CD4-positive, alpha-beta T cell treated with Interleukin-17A for 1 hour (primary cell): ENCODE results near the gene DCHS2.

ENCODE experiments used
- DNase-seq: peaks from one replicate; pipeline ENCODE4 v3.0.0-alpha.2; 2020

DCHS2 gene

GRCh38 chr4:154444958-154445357 is 46.6 kb downstream of the DCHS2 start:
- DNase-seq = no peak

DNA sequence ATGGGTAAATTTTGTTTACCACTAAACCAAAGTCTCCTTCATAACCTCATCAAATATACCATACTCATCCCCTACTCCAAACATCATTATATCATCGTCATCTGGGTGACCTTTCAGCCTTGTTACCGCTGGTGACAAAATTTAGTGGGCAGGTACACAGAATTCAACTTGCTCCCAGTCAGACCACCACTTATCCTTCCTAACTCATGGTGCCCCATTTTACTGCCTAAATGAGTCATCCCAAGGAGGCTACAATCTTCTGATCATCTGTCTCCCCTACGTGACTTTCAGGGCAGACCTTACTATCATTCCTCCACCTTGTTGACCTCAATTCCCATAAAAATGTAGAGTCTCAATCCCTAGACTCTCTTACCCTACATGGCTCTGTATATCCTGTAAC is 49.6 kb downstream of the DCHS2 start:
- no peak for DNase-seq

GRCh38 chr4:154441124-154441523 is 50.5 kb downstream of the DCHS2 start:
- DNase-seq = no peak

DNA sequence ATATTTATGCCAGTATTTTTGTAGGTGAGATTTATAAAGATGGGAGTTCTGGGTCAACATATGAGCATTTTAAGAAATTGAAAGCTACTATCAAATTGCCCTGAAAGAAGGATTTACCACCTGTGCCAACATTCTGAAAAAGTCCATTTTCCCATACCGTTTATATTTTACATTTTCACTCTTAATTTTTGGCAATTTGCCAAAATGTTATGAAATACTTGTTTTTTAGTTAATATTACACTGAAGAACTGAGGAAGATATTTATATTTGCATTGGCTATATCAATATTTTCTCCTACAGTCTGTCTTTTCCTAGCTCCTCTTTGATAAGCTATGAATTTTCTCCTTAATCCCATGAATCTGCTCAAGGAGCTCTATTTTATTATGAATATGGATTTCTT is 52.4 kb downstream of the DCHS2 start:
- no peak for DNase-seq

- no peak for DNase-seq
Observed at GRCh38 chr4:154435895-154436294, 55.7 kb downstream of the DCHS2 start.

GRCh38 chr4:154433543-154433942 is 58.1 kb downstream of the DCHS2 start:
- no peak for DNase-seq

GRCh38 chr4:154429176-154429575 is 62.4 kb downstream of the DCHS2 start:
- no peak for DNase-seq

- no peak for DNase-seq
Observed at GRCh38 chr4:154427149-154427548, 64.5 kb downstream of the DCHS2 start.

DNA sequence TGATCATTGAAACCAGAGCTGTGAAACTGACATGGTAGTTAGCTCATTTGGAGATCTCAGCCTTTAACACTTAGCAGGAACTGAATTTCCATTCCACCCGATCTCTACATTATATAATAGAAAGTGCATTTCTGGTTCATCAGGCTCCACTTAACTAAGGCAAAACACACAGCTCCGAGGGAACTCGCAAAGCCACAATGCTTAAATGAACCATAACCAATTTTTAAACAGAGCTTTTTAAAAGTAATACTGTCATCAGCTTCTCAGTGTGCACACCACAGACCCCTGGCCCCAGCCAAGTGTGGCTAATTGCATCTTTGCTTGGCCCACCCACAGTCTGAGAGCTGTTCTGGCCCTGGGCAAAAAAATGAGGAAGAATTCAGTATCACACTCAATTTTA is 66.1 kb downstream of the DCHS2 start:
- no peak for DNase-seq

DNA sequence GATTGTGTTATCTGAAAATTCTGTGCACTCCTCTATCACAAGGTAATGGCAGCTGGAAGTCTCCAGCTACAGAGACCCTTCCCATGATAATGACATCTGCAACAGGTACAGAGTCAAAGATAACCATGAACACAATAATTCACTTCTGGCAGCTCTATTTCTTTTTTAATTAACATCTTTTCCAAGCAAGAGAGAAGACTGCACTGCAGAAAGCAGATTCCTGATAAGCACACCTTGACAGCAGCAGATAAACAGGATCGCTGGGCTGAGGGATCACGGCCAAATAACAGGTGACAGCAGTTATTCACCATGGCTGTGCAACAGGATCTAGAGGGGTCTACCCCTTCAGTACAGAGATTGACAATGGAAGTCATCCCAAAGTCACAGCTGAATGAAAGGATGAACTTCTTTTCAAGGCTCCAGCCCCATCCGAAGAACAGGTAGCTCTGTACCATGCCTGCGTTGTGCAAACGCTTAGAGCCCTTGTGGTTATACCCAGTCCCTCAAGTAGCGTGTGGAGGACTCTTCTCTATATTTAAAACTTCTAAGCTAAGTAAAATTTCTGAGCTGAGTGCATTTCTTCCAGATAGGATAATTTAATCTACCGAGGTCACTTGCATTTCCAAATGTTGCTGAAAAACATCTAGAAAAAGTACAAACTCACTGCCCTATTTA is 66.7 kb downstream of the DCHS2 start:
- no peak for DNase-seq

- DNase-seq = no peak
Observed at GRCh38 chr4:154422152-154422551, 69.4 kb downstream of the DCHS2 start.

- DNase-seq = no peak
Observed at GRCh38 chr4:154421618-154422017, 70.0 kb downstream of the DCHS2 start.

- no peak for DNase-seq
Observed at GRCh38 chr4:154417373-154417673, 74.3 kb downstream of the DCHS2 start.

DNA sequence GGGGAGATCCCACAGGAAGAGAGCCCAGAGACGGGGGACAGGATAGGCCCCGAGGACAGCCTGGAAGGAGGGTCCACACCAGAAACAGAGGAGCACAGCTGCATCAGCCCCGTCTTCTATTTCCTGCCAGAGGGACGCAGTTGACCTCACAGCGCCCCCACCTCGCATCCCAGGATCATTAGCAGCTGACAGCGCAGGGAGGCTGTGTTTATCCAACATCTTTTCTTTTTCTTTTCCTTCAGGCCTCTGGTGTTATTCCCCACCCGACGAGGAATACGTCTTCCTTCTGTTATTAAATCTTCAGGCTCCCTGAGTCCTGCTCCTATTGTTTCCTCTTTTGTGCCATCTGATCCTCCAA is 75.4 kb downstream of the DCHS2 start:
- no peak for DNase-seq

DNA sequence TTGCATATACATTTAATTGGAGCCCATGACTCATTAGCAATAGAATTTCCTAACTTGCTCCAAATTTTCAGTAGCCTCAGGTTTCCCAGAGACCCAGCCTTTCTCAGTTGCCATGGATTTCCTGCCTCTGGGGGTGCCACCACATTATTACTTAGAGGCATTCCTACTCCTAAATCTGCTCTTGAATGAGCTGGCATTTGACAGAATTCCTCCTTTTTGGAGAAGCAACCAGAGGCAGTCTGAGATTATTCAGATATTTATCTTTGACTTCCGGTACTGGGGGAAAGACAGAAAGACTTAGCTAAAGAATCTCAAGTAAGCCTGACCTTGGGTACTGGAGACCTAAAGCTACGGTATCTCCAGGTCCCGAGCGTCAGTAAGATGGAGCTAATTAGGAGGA is 76.3 kb downstream of the DCHS2 start:
- no peak for DNase-seq

DNA sequence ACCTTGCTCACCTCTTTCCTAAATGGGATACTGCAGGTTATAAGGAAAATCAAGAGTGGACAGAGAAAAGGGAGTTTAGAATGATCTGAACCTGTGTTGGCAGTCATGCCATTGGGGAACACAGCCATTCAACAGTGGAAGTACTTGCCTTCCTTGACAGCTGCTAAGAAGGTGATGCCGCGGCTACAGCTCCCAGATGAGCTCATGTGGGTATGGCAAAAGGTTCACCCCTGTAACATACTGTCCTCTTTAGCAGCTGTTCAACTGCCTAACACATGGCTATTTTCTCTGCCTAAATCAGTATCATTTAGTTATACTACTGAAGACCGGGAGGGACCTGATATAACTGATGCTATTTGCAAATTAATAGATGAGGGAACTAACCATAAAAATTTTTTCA is 76.8 kb downstream of the DCHS2 start:
- no peak for DNase-seq

DNA sequence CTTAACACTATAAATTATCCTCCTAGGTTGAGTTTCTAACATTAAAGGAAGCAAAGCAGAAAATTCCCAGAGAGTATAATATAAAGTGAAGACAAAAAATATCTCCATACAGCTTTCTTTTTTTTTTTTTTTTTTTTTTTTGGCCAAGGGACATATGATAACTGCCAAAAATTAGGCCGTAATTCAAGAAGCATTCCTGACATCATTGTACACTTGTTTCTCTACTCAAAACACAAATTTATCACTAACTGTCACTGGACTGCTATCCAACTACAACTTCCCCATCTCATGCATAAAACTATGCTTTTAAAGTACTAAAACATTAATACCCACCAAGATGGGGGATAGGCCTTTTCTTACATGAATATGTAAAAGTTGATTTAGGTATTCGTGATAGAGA is 77.2 kb downstream of the DCHS2 start:
- DNase-seq = no peak

DNA sequence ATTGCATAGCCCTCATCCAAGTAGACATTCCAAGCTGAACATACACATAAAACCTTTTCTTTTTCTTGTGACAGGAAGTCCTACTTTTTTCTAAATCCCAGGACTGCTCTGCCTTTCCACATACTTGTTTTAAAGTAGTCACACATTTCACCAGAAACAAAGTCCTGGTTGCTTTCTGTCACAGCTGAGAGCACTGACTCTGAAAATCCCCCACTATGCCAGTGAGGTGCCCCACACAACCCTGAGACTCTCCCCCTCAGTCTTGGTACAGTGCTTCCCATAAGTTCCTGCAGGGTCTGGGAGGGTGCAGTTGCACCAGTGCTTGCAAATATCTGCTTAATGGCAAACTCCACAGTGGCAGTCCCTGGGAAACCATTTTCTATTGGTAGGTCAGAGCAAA is 84.2 kb downstream of the DCHS2 start:
- no peak for DNase-seq

DNA sequence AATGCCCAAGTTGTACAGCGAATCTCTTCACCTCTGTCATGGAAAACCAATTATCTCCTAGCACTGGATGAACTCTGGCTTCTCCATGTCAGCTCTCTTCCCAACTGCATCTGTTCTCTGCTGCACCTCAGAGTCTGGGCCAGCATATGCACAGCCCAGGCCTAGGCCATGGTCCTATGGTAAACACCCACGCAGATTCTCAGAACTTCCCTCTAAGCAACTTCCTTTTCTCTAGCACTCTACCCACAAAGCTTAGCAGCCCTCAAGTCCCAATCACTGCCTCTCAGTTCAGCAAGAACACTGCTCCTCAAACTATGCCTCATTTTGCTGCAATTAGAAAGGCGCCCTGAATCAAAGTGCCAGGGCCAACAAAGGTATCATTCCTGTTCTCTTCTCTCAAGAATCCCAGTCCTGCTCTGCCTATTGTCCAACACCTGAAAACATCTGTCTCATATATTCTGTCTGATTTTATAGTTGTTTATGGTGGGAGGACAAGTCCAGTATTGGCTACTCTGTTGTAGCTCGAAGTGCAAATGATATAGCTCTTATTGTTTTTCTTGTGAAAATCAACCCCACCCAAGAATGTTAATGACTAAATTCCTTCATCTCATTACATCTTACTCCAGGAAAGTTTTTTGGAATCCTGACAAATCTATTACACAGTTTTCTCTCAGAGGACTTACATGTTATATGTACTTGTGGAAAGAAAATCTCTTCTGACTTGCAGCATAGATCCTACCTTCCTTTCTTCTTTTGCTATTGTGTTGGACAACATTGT is 85.4 kb downstream of the DCHS2 start:
- no peak for DNase-seq

DNA sequence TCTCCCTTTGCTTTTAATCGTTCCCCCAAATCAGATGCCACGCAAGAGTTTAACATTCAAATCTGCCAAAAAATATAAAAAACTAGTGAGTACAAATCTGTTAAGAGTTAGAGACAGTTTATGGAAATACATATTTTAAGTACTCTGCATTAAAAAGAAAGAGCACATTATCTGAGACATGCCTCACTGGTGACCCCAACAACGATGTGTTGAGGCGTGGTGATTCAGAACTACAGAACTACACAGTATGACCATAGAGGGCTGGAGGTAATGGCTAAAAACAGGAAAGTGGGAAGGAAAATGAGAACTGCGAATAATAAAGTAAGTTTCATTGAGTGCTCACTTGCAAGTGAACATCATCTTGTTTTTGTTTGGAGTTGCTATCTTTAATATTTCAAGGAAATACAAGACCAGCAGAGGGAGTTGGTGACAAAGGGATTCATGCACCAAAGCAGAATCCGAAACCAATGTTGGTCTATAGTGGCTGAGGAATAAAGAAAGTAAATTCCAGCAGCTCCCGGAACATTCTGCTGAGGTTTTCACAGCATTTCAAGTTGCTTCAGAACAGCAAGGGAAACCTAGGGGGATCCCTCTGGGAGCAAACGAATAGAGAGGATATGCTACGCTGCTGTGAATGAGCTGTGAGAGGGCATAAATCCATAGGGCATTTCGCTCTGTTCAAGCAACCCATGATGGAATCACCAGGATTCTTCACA is 92.2 kb downstream of the DCHS2 start:
- DNase-seq = no peak

DNA sequence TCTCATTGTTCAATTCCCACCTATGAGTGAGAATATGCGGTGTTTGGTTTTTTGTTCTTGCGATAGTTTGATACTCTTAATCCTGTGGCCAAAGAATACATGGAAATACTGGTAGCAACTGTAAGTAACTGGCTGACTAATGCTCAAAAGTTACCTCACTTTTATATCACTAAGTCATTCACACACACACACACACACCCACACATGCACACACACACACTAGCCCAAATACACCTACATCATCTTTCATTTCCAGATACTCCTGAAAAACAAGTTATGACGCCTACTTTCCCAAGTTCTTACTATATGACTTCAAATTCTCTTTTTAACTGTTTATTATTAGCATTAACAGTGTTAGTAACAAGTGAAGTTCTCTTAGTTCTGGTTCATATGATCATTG is 101.3 kb downstream of the DCHS2 start:
- DNase-seq = no peak

DNA sequence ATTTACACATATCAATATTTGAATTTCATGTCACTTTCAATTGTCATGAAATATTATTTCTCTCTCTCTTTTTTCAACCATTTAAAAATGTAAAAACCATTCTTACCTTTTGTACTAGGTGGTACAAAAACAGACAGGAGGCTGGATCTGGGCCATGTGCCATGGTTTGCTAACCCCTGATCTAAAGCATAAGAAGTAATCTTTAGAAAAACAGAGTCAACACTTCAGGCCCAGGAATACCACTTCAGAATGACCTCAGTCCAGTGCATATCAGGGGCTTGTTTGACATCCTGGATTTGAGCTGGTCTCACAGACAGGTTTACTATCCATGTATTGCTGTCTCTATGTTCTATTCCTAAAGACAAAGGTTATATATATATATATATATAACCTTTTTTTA is 102.5 kb downstream of the DCHS2 start:
- no peak for DNase-seq

DNA sequence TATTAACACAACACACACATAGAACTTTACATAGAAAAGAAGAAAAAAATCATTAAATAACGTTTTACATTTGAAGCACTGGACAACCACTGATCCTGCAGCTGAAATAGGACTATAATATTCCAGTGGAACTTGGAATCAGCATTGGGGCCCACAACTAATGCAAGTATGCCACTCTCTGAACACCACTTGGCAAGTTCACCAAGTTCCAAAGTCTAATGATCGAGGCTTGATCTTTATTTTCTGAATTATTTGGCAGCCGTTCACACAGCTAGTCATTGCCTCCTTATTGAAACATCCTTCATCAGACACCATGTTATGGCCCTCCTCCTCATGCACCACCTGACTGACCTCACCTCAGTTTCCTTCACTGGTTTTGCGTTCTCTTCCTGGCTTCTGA is 107.6 kb downstream of the DCHS2 start:
- DNase-seq = no peak

DNA sequence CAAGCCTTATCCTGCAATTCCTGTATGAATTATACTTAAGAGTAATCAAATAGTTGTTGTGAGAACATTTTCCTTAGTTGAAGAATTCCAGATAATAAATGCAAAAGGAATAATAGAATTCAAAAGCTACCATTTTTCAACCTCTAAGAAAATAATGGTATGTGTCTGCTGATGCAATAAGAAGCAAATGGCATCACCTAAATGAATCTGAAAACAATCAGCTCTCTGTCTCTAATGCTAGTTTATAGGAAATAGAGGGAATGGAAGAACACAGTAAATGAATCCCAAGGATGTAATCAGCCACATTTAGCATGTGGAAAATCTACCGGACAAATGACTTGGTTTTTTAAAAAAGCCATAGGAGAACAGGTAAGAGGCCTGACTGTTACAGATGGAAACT is 115.1 kb downstream of the DCHS2 start:
- no peak for DNase-seq

DNA sequence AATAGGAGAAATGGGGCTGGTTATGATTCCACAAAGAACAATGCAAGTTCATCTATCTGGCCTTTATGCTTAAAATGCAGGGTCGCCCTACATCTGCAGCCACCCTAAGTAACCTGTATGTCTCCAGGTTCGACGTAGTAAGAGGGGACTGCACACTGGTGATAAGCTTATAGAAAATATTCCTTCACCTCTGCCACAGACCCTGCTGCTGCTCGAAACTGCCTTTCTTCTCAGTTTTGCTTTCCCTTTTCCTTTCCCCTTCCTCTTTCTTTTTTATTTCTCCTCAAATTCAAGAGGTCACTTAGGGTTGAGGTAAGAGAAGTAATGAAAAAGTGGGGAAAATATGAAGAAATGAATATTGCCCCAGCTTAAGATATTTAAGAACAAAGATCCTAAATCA is 123.5 kb downstream of the DCHS2 start:
- DNase-seq = no peak
